ENCODE results near the gene KCNQ1.

DNA sequence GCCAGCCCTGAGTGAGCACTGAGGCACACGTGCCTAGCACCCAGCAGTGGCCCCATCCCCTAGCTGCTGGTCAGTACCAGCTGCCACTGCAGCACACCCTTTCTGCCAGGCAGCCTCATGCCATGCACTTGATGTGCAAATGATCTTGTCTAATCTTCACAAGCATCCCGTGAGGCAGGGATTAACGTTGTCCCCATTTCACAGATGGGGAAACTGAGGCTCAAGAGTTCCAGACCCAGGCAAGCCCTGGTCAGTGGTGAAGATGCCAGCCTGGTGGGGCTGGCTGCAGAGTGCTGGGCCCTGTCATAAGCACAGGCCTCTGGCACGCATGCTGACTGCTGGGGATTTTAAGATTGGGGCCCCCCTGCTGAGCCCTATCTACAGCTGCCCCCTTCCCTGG, 449.1 kb downstream of the KCNQ1 start:
- TF ChIP-seq POLR2A (IDR thresholded peaks at IDR 0.05; ENCODE audit: low read depth, low read length) (no peak), SPI1 (IDR thresholded peaks at IDR 0.05; ENCODE audit: low read depth, low read length) (no peak)

All from GM12891 (cell line).